Measurements from ENCODE around the gene RFPL2. TPM values are rescaled to one million over a fixed set of nuclear protein-coding genes. Genes with fewer than 3 reads are reported as not detected.
A peak's percentile ranks its signal among the peaks of the same experiment; 100 is the strongest.
"Not testable (repeated sequence)": the region's sequence is repeated elsewhere in the genome, so short reads cannot be mapped to it uniquely, and the experiment has no call there.

Gene RFPL2
- total RNA-seq, 1 experiment from 2014 or later, result 0.48 TPM

DNA sequence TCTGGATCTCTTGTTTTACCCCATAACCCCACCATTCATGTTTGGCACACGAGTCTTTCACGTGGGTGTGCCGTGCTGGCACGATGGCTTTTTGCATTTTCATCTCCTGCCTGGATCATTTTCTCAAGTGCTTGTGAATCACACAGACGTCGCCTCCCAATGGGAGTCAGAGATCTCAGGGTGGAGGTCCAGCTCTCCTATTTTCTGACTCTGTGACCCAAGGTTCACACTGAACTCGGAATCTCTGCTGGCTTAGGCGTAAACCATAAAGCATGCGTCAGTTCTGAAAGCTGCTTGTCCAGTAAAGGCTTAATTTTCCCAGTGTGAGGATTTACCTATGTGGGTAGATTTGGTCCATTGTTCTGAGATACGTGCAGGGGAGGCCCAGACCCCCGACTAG lies 29.8 kb downstream of the RFPL2 start (continued):
- TF ChIP-seq AFF4 (CRISPR knock-in tag; IDR thresholded peaks at IDR 0.05; ENCODE audit: borderline replicate concordance) (no peak), MAX (CRISPR knock-in tag; IDR thresholded peaks at IDR 0.05) (no peak), EMX1 (CRISPR knock-in tag; IDR thresholded peaks at IDR 0.05) (no peak), PRRX2 (CRISPR knock-in tag; IDR thresholded peaks at IDR 0.05) (no peak), TEAD1 (CRISPR knock-in tag; IDR thresholded peaks at IDR 0.05) (no peak), SMAD4 (CRISPR knock-in tag; IDR thresholded peaks at IDR 0.05) (no peak), ETV6 (CRISPR knock-in tag; IDR thresholded peaks at IDR 0.05) (no peak)

DNA sequence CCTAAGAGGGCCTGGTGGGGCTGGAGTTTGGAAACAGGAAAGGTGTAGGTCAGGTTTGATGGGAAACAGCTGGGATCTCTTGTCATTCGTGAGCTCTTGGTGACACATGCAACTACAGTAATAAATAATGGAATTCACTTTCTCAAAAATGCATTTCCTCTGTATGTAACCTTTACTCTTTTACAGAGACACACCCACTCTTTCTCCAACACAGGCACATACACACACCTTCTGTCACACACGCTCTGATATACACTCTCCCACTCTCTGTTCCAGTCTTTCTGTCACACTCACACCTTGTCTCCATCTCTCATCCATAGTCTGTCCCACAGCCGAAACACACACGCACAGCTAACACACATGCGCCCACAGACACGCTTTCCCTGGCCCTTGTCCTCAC lies 39.2 kb downstream of the RFPL2 start:
- no peak for ATAC-seq
- POLR2A ChIA-PET, result no interaction called here
- Mint-ChIP-seq H3K36me3 (no peaks in the 10 kb centered on the region), H3K4me3 (no peak overlapping the region), H3K27ac (no peak overlapping the region), H3K9me3 (peaks cover 6% of the 10 kb centered on the region), H3K4me1 (peaks cover 25% of the 10 kb centered on the region), H3K27me3 (ENCODE audit: low read depth) (no peaks in the 10 kb centered on the region)
- CTCF ChIA-PET, result interaction anchor here (0.8 to 1.4 kb wide), 3 partner anchors 11 to 195 kb away, joined by 3 to 5 read pairs (median 3); no protein-coding TSS in a partner anchor
- no peak for DNase-seq (ENCODE audit: low spot score)
- TF ChIP-seq ZNF671 (CRISPR knock-in tag; IDR thresholded peaks at IDR 0.05) (no peak), JAZF1 (CRISPR knock-in tag; IDR thresholded peaks at IDR 0.05) (no peak)

- POLR2A ChIA-PET, result no interaction called here
- Mint-ChIP-seq H3K4me1 (peaks cover 25% of the 10 kb centered on the region), H3K36me3 (no peaks in the 10 kb centered on the region), H3K27ac (no peak overlapping the region), H3K27me3 (ENCODE audit: low read depth) (no peaks in the 10 kb centered on the region), H3K4me3 (no peak overlapping the region), H3K9me3 (peaks cover 6% of the 10 kb centered on the region)
- DNase-seq (ENCODE audit: low spot score), result no peak
- CTCF ChIA-PET, result interaction anchor here (1.0 to 1.4 kb wide), 2 partner anchors 9 to 102 kb away, joined by 3 to 5 read pairs; no protein-coding TSS in a partner anchor
- ATAC-seq, result peak; percentile 81
- no peak for TF ChIP-seq TEAD4 (CRISPR knock-in tag; IDR thresholded peaks at IDR 0.05)
- TF ChIP-seq ZNF219 (CRISPR knock-in tag; IDR thresholded peaks at IDR 0.05; ENCODE audit: borderline replicate concordance), result no peak
- TF ChIP-seq CREM (CRISPR knock-in tag; IDR thresholded peaks at IDR 0.05), result no peak
- TF ChIP-seq, protein P1, sequence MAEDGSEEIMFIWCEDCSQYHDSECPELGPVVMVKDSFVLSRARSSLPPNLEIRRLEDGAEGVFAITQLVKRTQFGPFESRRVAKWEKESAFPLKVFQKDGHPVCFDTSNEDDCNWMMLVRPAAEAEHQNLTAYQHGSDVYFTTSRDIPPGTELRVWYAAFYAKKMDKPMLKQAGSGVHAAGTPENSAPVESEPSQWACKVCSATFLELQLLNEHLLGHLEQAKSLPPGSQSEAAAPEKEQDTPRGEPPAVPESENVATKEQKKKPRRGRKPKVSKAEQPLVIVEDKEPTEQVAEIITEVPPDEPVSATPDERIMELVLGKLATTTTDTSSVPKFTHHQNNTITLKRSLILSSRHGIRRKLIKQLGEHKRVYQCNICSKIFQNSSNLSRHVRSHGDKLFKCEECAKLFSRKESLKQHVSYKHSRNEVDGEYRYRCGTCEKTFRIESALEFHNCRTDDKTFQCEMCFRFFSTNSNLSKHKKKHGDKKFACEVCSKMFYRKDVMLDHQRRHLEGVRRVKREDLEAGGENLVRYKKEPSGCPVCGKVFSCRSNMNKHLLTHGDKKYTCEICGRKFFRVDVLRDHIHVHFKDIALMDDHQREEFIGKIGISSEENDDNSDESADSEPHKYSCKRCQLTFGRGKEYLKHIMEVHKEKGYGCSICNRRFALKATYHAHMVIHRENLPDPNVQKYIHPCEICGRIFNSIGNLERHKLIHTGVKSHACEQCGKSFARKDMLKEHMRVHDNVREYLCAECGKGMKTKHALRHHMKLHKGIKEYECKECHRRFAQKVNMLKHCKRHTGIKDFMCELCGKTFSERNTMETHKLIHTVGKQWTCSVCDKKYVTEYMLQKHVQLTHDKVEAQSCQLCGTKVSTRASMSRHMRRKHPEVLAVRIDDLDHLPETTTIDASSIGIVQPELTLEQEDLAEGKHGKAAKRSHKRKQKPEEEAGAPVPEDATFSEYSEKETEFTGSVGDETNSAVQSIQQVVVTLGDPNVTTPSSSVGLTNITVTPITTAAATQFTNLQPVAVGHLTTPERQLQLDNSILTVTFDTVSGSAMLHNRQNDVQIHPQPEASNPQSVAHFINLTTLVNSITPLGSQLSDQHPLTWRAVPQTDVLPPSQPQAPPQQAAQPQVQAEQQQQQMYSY (CRISPR knock-in tag; IDR thresholded peaks at IDR 0.05), result no peak
- TF ChIP-seq SOX15 (CRISPR knock-in tag; IDR thresholded peaks at IDR 0.05), result no peak
- TF ChIP-seq ZNF396 (CRISPR knock-in tag; IDR thresholded peaks at IDR 0.05; ENCODE audit: borderline replicate concordance), result no peak
- no peak for TF ChIP-seq CDX4 (CRISPR knock-in tag; IDR thresholded peaks at IDR 0.05; ENCODE audit: borderline replicate concordance)
- TF ChIP-seq KAT7 (CRISPR knock-in tag; IDR thresholded peaks at IDR 0.05; ENCODE audit: borderline replicate concordance), result no peak
- no peak for TF ChIP-seq PRRX2 (CRISPR knock-in tag; IDR thresholded peaks at IDR 0.05)
- TF ChIP-seq IRF1 (CRISPR knock-in tag; IDR thresholded peaks at IDR 0.05), result no peak
Measured at GRCh38 chr22:32164075-32164860, 40.6 kb downstream of the RFPL2 start.

DNA sequence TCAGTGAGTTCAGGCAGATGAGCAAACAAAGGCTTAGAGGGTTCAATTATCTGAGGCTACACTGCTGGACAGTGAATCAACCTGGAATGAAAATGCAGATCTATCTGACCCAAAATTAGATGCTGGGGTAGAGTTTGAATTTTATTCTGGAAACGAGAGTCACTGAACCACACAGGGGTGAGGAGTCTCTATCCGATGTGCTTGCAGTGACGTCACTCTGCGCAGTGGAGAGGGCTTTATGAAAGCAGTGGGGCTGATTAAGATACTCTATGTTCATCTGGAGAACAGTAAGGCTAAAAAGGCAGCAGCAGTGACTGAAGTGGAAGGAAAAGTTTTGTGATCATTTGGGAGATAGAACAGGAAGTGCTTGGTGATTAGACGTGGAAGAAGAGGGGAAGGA lies 44.5 kb downstream of the RFPL2 start:
- DNase-seq (ENCODE audit: low spot score); POLR2A ChIA-PET; H3K4me3 Mint-ChIP-seq; CTCF ChIA-PET; H3K9me3 Mint-ChIP-seq; H3K36me3 Mint-ChIP-seq; H3K27me3 Mint-ChIP-seq (ENCODE audit: low read depth); ATAC-seq; H3K27ac Mint-ChIP-seq: not testable (repeated sequence)
- peaks cover 37% of the 10 kb centered on the region for H3K4me1 Mint-ChIP-seq

Data from WTC11 (cell line).